GDM1 (cell line): ENCODE measurements around the gene EMCN.
"Not testable (repeated sequence)": the region's sequence is repeated elsewhere in the genome, so short reads cannot be mapped to it uniquely, and the experiment has no call there.

Experiments
- DNase-seq: peaks from one replicate; lab custom pipeline; 2025; lab: John Stamatoyannopoulos, UW

EMCN gene

DNA sequence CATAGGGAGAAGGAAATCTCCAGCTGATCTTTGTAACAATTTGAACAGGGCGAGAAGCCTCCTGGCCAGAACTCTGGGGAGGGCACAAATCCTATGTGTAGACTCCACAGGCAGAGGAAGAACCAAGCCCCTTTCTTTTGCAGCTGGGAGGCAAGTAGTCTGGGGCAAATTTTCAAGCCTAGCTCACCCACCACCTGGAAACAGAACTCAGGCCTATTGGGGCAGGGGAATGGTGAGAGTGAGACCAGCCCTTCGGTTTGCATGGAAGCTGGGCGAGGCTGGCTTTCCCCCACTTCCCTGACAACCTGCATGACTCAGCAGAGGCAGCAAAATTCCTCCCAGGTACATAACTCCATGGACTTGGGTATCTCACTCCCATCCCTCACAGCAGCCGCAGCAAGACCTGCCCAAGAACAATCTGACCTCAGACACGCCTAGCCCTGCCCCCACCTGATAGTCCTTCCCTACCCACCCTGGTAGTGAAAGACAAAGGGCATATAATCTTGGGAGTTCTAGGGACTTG is 138.2 kb downstream of the EMCN start:
- DNase-seq: no peak

DNA sequence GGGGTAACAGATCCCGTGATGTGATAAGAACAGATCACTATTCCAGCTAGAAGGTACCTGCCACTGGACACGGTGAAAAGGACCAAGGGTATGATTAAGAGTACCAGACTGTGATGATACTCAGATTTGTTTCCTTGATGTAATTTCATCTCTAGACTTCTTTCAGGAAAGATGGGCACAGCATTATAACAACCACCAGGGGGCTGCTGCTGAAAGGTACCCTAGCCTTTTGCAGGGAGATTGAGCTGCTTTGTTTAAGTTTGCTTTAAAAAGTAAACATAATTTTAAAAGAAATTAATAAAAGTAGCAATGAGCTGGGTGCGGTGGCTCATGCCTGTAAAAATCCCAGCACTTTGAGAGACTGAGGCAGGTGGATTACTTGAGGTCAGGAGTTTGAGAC is 145.4 kb downstream of the EMCN start:
- no peak for DNase-seq

DNA sequence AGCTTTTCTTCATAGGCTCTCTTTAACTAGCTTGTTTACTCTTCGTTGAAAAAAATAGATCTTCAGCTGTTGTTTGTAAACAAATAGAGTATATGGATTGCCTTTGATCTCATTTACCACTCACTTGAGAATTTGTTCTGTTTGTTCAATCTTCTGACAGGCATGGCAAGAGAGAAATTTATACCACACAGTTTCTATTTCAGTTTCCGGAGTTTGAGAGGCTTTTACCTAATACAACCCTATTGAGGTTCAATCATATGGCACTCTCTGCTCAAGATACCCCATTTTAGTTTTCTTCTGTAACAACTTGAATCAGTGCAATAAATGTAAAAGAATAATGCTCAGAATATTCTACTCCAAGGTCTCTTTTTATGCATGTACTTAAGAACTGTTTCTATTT is 148.0 kb downstream of the EMCN start:
- DNase-seq: no peak

DNA sequence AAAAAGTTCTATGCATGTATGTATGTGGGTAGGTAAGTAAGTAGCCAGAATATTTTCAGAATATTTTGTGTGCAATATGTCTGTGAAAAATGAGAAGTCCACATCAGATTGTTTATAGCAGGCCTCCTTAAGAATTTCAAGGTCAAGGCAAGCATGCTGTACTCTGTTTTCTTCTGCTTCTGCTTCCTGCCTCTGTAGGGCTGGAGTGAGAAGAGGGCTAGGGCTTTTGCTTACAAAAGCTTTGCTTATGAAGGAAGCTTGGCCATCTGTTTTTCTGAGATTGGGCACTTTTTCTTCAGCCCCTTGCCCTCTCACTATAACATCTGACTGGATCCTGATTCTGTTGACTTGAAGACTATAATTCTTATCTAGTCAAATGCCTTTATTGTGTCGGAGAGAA is 150.4 kb downstream of the EMCN start:
- DNase-seq: no peak

DNA sequence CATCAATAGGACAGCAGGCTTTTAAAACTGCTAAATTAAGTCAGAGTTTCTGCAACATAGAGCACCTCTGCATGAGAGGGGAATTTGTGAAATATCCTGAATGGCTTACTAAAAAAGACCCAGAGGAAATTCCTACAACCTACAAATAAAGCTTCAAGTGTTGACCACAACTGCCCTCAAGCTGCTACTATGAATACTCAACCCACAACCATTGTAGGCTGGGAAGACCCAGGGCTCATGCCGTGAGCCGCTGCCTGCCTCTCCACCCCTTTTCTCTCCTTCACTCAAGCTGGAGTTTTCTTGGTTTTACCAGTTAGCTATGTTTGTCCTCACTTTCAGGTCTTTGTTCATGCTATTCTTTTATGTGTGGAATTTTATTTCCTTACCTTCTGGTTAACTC is 151.6 kb downstream of the EMCN start:
- DNase-seq: no peak

DNA sequence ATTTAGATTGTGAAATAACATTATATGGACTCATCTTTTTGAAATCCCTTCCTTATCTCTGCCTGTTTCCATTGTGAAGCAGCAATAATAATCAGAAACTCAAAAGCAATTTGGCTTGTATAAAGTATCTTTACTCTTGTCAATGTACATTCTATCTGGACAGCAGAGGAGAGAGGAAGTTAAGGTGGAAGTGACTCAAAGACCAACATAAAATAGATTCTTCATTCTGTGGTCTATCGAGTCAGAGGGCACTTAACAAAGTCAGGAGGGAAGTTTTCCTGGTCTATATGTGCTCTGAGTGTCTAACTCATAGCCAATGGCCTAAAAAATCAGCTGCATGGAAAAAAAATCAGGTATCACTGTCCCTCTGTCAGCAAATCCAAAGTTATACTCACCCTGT is 155.5 kb downstream of the EMCN start:
- DNase-seq: no peak

DNA sequence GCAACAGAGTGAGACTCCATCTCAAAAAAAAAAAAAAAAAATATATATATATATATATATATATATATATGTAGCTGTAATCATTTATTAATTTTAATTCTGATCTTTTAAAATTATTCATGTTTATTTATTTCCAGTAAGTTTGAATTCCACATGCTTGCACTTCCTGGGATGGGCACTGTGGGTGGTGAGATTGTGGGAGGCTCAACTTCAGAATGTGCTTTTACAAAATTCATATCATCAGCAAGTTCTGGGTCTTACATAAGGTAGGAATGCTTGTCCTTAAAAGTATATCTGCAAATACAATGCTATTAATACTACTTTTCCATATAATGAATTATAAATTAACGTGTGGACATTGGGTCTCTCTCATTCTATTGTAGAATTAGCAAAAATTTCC is 156.5 kb downstream of the EMCN start:
- no peak for DNase-seq

DNA sequence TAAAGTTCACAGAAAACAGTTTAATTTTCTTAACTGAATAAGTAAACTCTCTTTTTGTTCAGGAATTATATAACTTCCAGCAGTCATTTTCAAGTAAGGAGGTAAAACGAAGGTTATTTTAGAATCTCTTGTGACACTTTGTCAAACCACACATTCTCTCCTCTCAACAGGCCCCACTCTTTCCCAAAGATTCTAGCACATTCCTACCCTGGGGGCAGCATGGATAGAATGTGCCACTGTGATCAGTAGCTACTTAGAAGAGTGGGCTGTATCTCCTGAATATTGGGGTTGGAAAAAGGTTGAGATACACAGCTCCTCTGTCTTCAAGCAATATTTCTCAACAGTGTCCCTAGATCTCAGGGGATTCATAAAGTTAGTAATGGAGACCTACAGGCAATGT is 157.6 kb downstream of the EMCN start:
- no peak for DNase-seq

DNA sequence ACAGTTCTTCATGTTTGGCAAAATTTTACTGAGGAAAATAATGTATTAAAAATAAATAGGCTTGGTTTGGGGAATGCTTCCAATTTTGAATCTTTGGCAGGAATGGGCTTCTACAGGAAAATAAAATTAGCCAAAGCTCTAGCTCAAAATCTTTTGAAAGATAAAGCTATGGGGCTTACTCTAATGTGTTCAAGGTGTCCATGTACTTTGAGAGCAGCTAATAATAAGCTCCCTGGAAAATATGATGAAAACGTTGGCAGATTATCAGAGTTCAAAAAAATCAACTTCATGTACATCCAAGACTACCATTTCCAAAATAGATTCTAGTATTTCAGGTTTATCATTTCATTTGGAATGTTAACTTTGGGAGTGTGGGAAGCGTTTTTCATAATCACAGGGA is 158.4 kb downstream of the EMCN start:
- no peak for DNase-seq

DNA sequence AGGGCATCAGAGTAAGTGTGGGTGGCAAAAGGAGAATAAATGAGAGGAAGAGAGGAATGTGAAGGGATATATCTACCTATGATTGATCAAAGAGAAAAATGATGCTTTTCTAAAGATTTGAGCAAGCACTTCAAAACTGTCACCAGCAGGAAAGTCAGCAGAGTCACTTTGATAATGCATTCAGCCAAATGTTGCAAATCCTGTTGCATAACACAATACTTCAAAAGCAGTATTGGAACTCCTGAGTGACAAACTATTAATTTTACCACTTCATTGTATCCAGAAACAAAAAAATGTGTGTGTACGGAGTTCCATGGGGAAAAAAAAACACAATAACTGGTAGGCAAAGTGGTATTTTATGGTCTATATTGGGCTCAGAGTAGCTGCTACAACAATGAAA is 160.3 kb downstream of the EMCN start:
- DNase-seq: no peak

DNA sequence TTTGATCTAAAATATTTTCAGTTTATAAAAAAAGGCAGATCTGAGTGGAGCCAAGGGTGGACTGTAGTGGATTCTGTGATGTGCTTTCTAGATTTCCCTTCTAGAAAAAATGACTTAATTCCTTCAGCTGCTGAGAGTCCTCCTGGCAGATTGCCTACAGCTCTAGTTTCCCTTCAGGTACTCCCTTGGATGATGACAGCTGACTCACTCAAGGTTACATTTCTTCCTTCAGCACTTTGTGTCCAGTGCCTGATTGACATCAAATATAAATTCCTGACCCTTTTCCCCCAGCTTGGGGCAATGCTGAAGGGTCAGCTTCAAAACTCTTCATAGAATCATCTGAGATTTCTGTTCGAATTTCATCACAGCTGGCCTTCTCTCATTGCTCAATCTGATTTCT is 161.7 kb downstream of the EMCN start:
- no peak for DNase-seq

DNA sequence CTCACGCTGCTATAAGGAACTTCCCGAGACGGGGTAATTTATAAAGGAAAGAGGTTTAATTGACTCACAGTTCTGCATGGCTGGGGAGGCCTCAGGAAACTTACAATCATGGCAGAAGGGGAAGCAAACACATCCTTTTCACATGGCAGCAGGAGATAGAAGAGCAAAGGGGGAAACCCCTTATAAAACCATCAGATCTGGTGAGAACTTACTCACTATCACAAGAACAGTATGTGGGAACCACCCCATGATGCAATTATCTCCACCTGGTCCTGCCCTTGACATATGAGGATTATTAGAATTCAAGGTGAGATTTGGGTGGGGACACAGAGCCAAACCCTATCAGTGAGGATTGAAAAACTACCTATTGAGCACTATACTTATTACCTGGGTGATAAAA is 165.5 kb downstream of the EMCN start:
- DNase-seq: not testable (repeated sequence)

DNA sequence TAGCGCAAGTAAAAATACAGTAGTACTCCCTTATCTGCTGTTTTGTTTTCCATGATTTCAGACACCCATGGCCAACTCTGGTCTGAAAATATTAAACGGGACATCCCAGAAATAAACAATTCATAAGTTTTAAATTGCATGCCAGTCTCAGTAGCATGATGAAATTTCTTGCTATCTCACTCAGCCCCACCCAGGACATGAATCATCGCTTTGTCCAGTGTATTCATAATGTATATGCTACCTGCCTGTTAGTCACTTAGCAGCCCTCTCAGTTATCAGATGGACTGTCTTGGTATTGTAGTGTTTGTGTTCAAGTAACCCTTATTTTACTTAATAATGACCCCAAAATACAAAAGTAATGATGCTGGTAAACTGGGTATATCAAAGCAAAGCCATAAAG is 169.3 kb downstream of the EMCN start:
- DNase-seq: no peak

DNA sequence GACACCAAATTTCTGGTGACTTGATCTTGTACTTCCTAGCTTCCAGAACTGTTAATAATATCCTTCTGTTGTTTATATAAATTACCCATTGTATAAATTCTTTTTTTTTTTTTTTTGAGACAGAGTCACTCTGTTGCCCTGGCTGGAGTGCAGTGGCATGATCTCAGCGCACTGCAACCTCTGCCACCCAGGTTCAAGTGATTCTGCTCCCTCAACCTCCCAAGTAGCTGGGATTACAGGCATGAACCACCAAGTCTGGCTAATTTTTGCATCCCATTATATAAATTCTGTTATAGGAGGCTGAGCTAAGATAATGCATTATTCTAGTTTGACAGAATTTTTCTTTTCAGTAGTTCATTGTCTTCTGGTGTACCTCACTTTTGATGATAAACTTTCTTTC is 170.6 kb downstream of the EMCN start:
- DNase-seq: no peak

DNA sequence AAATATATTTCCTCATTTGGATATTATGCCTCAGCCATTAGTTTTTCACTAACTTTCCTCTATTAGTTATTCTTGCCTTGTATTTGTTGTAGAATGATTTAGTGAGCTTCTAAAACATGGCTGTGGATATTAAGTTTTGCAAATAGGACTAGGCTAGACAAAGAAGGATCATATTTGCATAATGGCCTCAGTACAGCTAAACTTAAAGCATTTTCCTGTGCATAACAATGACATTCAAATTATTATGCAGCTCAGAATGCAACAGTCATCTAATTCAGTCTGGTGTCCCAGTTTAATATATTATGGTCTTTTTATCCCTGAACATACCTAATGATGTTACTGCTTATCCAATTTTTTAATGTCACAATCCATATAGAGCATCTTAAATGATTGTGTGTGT is 172.2 kb downstream of the EMCN start:
- DNase-seq: no peak
